ENCODE results near the gene MARCHF6.

Gene MARCHF6

GRCh38 chr5:10324518-10325370 is 28.8 kb upstream of the MARCHF6 start:
- no peak overlapping the region for H3K4me3 ChIP-seq (ENCODE audit: low read depth, low read length)
- no peak for DNase-seq (ENCODE audit: low read depth)
- no peak for TF ChIP-seq POLR2A (IDR thresholded peaks at IDR 0.05; ENCODE audit: extremely low read depth, insufficient read length)
- TF ChIP-seq, protein P1, sequence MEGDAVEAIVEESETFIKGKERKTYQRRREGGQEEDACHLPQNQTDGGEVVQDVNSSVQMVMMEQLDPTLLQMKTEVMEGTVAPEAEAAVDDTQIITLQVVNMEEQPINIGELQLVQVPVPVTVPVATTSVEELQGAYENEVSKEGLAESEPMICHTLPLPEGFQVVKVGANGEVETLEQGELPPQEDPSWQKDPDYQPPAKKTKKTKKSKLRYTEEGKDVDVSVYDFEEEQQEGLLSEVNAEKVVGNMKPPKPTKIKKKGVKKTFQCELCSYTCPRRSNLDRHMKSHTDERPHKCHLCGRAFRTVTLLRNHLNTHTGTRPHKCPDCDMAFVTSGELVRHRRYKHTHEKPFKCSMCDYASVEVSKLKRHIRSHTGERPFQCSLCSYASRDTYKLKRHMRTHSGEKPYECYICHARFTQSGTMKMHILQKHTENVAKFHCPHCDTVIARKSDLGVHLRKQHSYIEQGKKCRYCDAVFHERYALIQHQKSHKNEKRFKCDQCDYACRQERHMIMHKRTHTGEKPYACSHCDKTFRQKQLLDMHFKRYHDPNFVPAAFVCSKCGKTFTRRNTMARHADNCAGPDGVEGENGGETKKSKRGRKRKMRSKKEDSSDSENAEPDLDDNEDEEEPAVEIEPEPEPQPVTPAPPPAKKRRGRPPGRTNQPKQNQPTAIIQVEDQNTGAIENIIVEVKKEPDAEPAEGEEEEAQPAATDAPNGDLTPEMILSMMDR (IDR thresholded peaks at IDR 0.05; ENCODE audit: low read depth, low read length) = no peak
- TF ChIP-seq MAX (IDR thresholded peaks at IDR 0.05; ENCODE audit: low read depth, low read length) = no peak
- no peak for TF ChIP-seq MYC (IDR thresholded peaks at IDR 0.05; ENCODE audit: low read depth, low read length)

- DNase-seq (ENCODE audit: low read depth) = no peak
- H3K4me3 ChIP-seq (ENCODE audit: low read depth, low read length) = no peak overlapping the region
- TF ChIP-seq MYC (IDR thresholded peaks at IDR 0.05; ENCODE audit: low read depth, low read length) = no peak
- TF ChIP-seq, protein P1 (IDR thresholded peaks at IDR 0.05; ENCODE audit: low read depth, low read length) = no peak
- TF ChIP-seq MAX (IDR thresholded peaks at IDR 0.05; ENCODE audit: low read depth, low read length) = no peak
- no peak for TF ChIP-seq POLR2A (IDR thresholded peaks at IDR 0.05; ENCODE audit: extremely low read depth, insufficient read length)
Measured at GRCh38 chr5:10328323-10328722, 25.2 kb upstream of the MARCHF6 start.

GRCh38 chr5:10329446-10329819 is 24.1 kb upstream of the MARCHF6 start:
- no peak for DNase-seq (ENCODE audit: low read depth)
- no peak for TF ChIP-seq POLR2A (IDR thresholded peaks at IDR 0.05; ENCODE audit: extremely low read depth, insufficient read length)
- TF ChIP-seq MYC (IDR thresholded peaks at IDR 0.05; ENCODE audit: low read depth, low read length) = no peak
- TF ChIP-seq, protein P1 (IDR thresholded peaks at IDR 0.05; ENCODE audit: low read depth, low read length) = no peak
- no peak for TF ChIP-seq MAX (IDR thresholded peaks at IDR 0.05; ENCODE audit: low read depth, low read length)
- H3K4me3 ChIP-seq (ENCODE audit: low read depth, low read length) = no peak overlapping the region

- no peak for DNase-seq (ENCODE audit: low read depth)
- no peak overlapping the region for H3K4me3 ChIP-seq (ENCODE audit: low read depth, low read length)
- TF ChIP-seq POLR2A (IDR thresholded peaks at IDR 0.05; ENCODE audit: extremely low read depth, insufficient read length) (no peak), MAX (IDR thresholded peaks at IDR 0.05; ENCODE audit: low read depth, low read length) (no peak), MYC (IDR thresholded peaks at IDR 0.05; ENCODE audit: low read depth, low read length) (no peak)
- TF ChIP-seq, protein P1 (IDR thresholded peaks at IDR 0.05; ENCODE audit: low read depth, low read length) = no peak
Measured at GRCh38 chr5:10329820-10330481, 23.5 kb upstream of the MARCHF6 start.

DNA sequence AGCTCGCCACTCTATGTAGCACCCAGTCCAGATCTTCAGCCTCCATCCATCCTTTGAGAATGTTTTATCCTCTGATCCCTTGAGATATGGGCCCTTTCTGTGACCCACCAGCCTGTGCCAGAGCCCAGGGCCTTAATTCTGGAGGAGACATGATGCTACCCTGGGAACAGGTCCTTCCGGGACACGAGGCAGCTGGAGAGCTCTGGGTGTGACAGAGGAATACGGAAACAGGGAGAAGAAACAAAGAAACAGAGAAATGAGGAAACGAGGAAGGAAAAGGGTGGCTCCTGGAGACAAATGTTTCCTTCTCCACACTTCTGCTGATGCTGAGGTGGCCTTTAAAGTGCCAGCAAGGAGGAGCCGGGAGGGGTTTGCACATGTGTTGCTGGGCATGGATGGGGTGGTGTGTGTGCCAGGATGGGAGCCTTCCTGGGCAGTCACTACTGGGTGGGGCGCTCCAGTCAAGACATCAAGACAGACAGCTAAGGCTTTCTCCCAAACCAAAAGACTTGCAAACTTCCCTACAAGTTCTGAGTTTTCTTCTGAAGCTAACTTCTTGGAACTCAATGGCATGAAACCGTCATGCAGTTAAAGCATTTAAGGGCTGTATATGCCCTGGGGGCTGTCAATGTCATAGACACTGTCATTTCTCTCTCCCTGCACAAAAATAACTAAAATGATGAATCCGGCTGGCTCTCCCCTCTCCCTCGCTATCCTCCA is 22.8 kb upstream of the MARCHF6 start:
- no peak for TF ChIP-seq MYC (IDR thresholded peaks at IDR 0.05; ENCODE audit: low read depth, low read length)
- TF ChIP-seq MAX (IDR thresholded peaks at IDR 0.05; ENCODE audit: low read depth, low read length) = no peak
- TF ChIP-seq, protein P1 (IDR thresholded peaks at IDR 0.05; ENCODE audit: low read depth, low read length) = no peak
- no peak for TF ChIP-seq POLR2A (IDR thresholded peaks at IDR 0.05; ENCODE audit: extremely low read depth, insufficient read length)
- H3K4me3 ChIP-seq (ENCODE audit: low read depth, low read length) = no peak overlapping the region
- no peak for DNase-seq (ENCODE audit: low read depth)

Data from NB4 (cell line).